HepG2 (cell line): Measurements from ENCODE around the gene IFNLR1. TPM values are rescaled to one million over a fixed set of nuclear protein-coding genes. Genes with fewer than 3 reads are reported as not detected.

Experiments used
- CHD4 ChIP-seq: fragments of 200-600 bp; sonication (generic); IDR thresholded peaks from 2 replicates; pipeline ENCODE4 v1.7.0; 2017; ENCODE audit warnings: mild to moderate bottlenecking, low read length, borderline replicate concordance
- E2F1 ChIP-seq: sonication (generic); formaldehyde crosslinking; IDR thresholded peaks from 2 replicates; pipeline ENCODE4 v1.5.0; 2020; ENCODE audit warnings: missing genetic modification reagents
- ELF4 ChIP-seq: sonication (generic); formaldehyde crosslinking; IDR thresholded peaks from 2 replicates; pipeline ENCODE4 v1.5.0; 2020; ENCODE audit warnings: missing genetic modification reagents, mild to moderate bottlenecking, moderate library complexity, borderline replicate concordance
- KLF16 ChIP-seq, 2 experiments: sonication (generic) in 1 of 2; formaldehyde crosslinking in 1 of 2; IDR thresholded peaks; 2 replicates each; pipeline versions ENCODE4 v1.6.1 to v1.8.0; 2016 to 2023; ENCODE audit warnings: missing genetic modification reagents in 2 of 2, missing compliant biosample characterization in 1 of 2
- MXD3 ChIP-seq: IDR thresholded peaks from 2 replicates; pipeline ENCODE4 v1.6.1; 2016; ENCODE audit warnings: mild to moderate bottlenecking, missing biosample characterization, missing genetic modification reagents
- NR2C2 ChIP-seq: sonication (generic); formaldehyde crosslinking; IDR thresholded peaks from 2 replicates; pipeline ENCODE4 v1.4.0; 2020; ENCODE audit warnings: missing genetic modification reagents, mild to moderate bottlenecking, moderate library complexity, borderline replicate concordance
- PBX2 ChIP-seq: IDR thresholded peaks from 2 replicates; pipeline ENCODE4 v1.6.1; 2016; ENCODE audit warnings: control low read depth
- RAD51 ChIP-seq: fragments of 450-650 bp; IDR thresholded peaks from 2 replicates; pipeline ENCODE4 v1.6.1; 2016; ENCODE audit warnings: borderline replicate concordance
- SOX13 ChIP-seq, 3 experiments: fragments of 450-650 bp in 1 of 3; sonication (generic) in 1 of 3; formaldehyde crosslinking in 1 of 3; IDR thresholded peaks in 2 of 3; conservative IDR thresholded peaks in 1 of 3; 2 replicates each; pipeline versions ENCODE4 v1.5.0 to v1.6.1; 2016 to 2020; ENCODE audit warnings: antibody characterized with exemption in 1 of 3, mild to moderate bottlenecking in 1 of 3, missing compliant biosample characterization in 1 of 3, missing genetic modification reagents in 1 of 3, moderate library complexity in 1 of 3
- TOE1 ChIP-seq: sonication (generic); formaldehyde crosslinking; IDR thresholded peaks from 2 replicates; pipeline ENCODE4 v1.4.0; 2020; ENCODE audit warnings: mild to moderate bottlenecking, missing genetic modification reagents
- TRAFD1 ChIP-seq: sonication (generic); formaldehyde crosslinking; IDR thresholded peaks from 2 replicates; pipeline ENCODE4 v1.5.1; 2020; ENCODE audit warnings: missing genetic modification reagents, mild to moderate bottlenecking, borderline replicate concordance
- ZBTB1 ChIP-seq: sonication (generic); formaldehyde crosslinking; IDR thresholded peaks from 2 replicates; pipeline ENCODE4 v1.4.0; 2020; ENCODE audit warnings: missing genetic modification reagents, borderline replicate concordance
- ZNF224 ChIP-seq: sonication (generic); formaldehyde crosslinking; IDR thresholded peaks from 2 replicates; pipeline ENCODE4 v1.5.0; 2020; ENCODE audit warnings: mild to moderate bottlenecking, missing genetic modification reagents
- ZNF609 ChIP-seq: sonication (generic); formaldehyde crosslinking; IDR thresholded peaks from 2 replicates; pipeline ENCODE4 v1.4.0; 2020; ENCODE audit warnings: mild to moderate bottlenecking, missing genetic modification reagents, borderline replicate concordance
- ZNF644 ChIP-seq: IDR thresholded peaks from 2 replicates; pipeline ENCODE4 v1.6.1; 2016; ENCODE audit warnings: low read depth
- ZNF691 ChIP-seq: sonication (generic); formaldehyde crosslinking; IDR thresholded peaks from 2 replicates; pipeline ENCODE4 v1.4.0; 2020; ENCODE audit warnings: missing genetic modification reagents, low read depth, mild to moderate bottlenecking, borderline replicate concordance
- polyA plus RNA-seq, 8 experiments: library from polyadenylated mRNA; depleted of rRNA in 3 of 8; stranded (reverse) in 7 of 8; unstranded in 1 of 8; fragments of >200 nt; fragmentation: Illumina TruSeq in 4 of 8; extraction: Trizol in 4 of 8; gene quantifications; 2 replicates each; pipeline versions ENCODE4 v1.2.1 to v1.2.3, GENCODE V29; 2011 to 2016; ENCODE audit warnings: low read depth in 4 of 8, missing spikeins in 1 of 8, mixed read lengths in 1 of 8; ENCODE audit not compliant: insufficient read depth in 1 of 8
- total RNA-seq, 5 experiments: library from RNA; depleted of rRNA; stranded (reverse); fragments of >200 nt; fragmentation: Illumina TruSeq; extraction: Trizol; gene quantifications; 2 replicates each; pipeline ENCODE4 v1.2.3, GENCODE V29; 2016; ENCODE audit warnings: low read depth in 1 of 5

Gene IFNLR1
- total and polyA plus RNA-seq, 2 of the 13 experiments (the other 11 are each of a cell fraction or from before 2014, with no cell fraction given), result 3.8 to 8.5 TPM

GRCh38 chr1:24118410-24119242 lies 68.5 kb downstream of the IFNLR1 start (continued):
- TF ChIP-seq ZNF609, result peak; percentile 69; the same call in 1 of the 2 replicates
- no peak for TF ChIP-seq ZBTB1 (CRISPR knock-in tag)
- 0 out of 2 replicates have a peak, but pooled peaks have one; percentile 1 for TF ChIP-seq MXD3 (CRISPR knock-in tag)
- TF ChIP-seq NR2C2 (CRISPR knock-in tag), result peak; percentile 35; the same call in 1 of the 2 replicates
- TF ChIP-seq TOE1, result no peak
- TF ChIP-seq ZNF691 (CRISPR knock-in tag), result no peak
- 0 out of 4 replicates have a peak, but pooled peaks of 1 of the 2 experiments have one; percentile 20 for TF ChIP-seq KLF16 (CRISPR knock-in tag; IDR thresholded peaks at IDR 0.05)
- TF ChIP-seq RAD51, result no peak
- TF ChIP-seq ELF4 (CRISPR knock-in tag), result peak; percentile 87; the same call in 1 of the 2 replicates
- no peak for TF ChIP-seq ZNF644
- no peak for TF ChIP-seq CHD4
- TF ChIP-seq ZNF224 (CRISPR knock-in tag), result no peak
- TF ChIP-seq SOX13 (IDR thresholded peaks at IDR 0.05), result no peak
- peak in 1 of 2 experiments; percentile 44; a peak in 1 of 4 replicates for TF ChIP-seq SOX13 (CRISPR knock-in tag; conservative IDR thresholded peaks at IDR 0.05 in 1 of 2, IDR thresholded peaks at IDR 0.05 in 1 of 2)
- no peak for TF ChIP-seq E2F1 (CRISPR knock-in tag)
- peak; percentile 42; the same call in 1 of the 2 replicates for TF ChIP-seq PBX2 (CRISPR knock-in tag)
- TF ChIP-seq TRAFD1, result no peak
